Astrocyte of the spinal cord (primary cell): Measurements from ENCODE around the gene TMEM181.
"Not testable (repeated sequence)": the region's sequence is repeated elsewhere in the genome, so short reads cannot be mapped to it uniquely, and the experiment has no call there.

Experiments
- DNase-seq: peaks from one replicate; pipeline ENCODE4 v3.0.0; 2011; ENCODE audit warnings: low read depth, low spot score
- H3K4me3 ChIP-seq: 2 replicates; pipeline ENCODE4 v1.5.1; 2011; ENCODE audit warnings: low read depth, mild to moderate bottlenecking, low read length, moderate library complexity
- in situ Hi-C: cut with HindIII; loops from 2 replicates; pipeline ENCODE4 v1.10.0; 2017; ENCODE audit warnings: low sequenced_read_pairs
- TF ChIP-seq, protein P1 (sequence below): IDR thresholded peaks from 2 replicates; pipeline ENCODE4 v1.5.1; 2012; ENCODE audit warnings: low read depth, mild to moderate bottlenecking, low read length, inconsistent platforms

Gene TMEM181

DNA sequence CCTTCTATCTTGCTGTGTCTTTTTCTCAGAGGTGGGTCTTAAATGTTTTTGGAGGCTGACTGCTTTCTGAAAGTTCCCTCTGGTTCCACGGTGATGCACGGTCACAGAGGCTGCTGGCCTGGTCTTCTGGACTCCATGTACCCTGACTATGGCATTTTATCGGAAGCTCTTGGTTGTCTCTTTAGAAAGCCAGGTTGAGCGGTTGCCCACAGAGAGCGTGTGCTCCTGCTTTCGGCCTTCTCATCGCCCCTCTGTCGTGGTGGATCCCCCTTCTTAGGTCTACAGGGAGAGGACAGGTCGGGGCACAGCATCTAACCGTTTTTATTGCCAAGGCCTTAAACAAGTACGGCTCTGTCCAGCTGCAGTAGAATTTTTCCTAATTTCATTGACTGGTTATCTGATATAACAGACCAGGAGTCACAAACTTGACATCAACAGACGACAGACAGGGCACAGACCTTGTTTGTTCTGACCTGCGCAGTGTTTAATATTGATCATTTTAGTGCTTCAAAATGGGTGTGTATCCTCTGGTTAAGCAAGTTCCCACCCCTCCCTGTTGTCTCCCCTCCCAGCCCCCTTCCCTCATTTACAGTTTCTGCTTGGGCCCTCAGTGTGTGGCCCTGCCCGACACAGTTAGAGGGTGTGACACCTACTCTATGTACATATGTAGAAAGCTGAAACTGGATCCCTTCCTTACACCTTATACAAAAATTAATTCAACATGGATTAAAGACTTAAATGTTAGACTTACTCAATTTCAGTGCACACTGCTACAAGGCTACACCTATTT is 114.6 kb downstream of the TMEM181 start:
- H3K4me3 ChIP-seq = no peak overlapping the region
- no peak for DNase-seq
- in situ Hi-C loops = no loop called here
- TF ChIP-seq, protein P1, sequence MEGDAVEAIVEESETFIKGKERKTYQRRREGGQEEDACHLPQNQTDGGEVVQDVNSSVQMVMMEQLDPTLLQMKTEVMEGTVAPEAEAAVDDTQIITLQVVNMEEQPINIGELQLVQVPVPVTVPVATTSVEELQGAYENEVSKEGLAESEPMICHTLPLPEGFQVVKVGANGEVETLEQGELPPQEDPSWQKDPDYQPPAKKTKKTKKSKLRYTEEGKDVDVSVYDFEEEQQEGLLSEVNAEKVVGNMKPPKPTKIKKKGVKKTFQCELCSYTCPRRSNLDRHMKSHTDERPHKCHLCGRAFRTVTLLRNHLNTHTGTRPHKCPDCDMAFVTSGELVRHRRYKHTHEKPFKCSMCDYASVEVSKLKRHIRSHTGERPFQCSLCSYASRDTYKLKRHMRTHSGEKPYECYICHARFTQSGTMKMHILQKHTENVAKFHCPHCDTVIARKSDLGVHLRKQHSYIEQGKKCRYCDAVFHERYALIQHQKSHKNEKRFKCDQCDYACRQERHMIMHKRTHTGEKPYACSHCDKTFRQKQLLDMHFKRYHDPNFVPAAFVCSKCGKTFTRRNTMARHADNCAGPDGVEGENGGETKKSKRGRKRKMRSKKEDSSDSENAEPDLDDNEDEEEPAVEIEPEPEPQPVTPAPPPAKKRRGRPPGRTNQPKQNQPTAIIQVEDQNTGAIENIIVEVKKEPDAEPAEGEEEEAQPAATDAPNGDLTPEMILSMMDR = no peak

GRCh38 chr6:158677094-158677493 is 117.2 kb downstream of the TMEM181 start:
- DNase-seq, in situ Hi-C loops, H3K4me3 ChIP-seq: not testable (repeated sequence)

GRCh38 chr6:158677906-158678578 is 118.2 kb downstream of the TMEM181 start:
- no peak for DNase-seq
- TF ChIP-seq, protein P1 = no peak
- no peak overlapping the region for H3K4me3 ChIP-seq
- in situ Hi-C loops = no loop called here

DNA sequence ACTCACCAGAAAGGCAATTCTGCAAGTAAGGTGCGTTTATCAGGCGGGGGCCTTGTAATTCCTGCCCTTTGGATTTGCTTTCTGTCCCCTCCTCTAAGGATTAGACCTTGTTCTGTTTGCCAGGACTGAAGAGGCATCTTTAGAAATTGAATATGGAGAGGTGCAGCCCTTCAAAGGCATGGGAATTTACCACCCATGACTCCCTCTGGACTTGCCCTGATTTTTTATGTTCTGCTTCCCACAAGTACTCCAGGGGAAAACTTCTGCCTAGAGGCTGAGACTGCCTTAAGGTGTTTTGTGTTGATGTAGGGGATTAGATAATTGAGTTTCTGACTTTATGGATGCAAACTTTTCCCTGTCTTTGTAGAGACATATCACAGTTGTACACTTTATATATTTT is 120.1 kb downstream of the TMEM181 start:
- DNase-seq = no peak
- in situ Hi-C loops = no loop called here
- no peak overlapping the region for H3K4me3 ChIP-seq
- TF ChIP-seq, protein P1 = no peak

GRCh38 chr6:158680481-158680880 is 120.6 kb downstream of the TMEM181 start:
- TF ChIP-seq, protein P1 = no peak
- DNase-seq = no peak
- in situ Hi-C loops = no loop called here
- no peak overlapping the region for H3K4me3 ChIP-seq

DNA sequence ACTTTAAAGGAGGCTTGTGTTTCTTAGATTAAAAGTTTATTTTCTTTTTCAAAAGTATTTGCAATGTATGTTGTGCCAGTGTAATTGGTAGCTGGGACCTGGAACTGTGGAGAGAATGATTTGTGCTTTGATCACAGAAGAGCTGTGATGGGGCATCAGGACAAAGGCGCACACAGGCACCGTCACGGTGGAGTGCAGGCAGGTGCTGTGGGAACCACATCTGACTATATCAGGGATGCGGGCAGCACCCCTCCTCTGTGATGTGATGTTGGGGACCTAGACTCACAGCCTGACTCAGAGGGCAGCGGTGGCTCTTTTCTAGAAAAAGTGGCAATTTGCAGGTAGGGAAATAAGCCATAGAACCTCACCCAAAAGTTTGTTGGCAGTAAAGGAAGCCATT is 124.4 kb downstream of the TMEM181 start:
- no peak for DNase-seq
- in situ Hi-C loops = no loop called here
- TF ChIP-seq, protein P1 = no peak
- H3K4me3 ChIP-seq = no peak overlapping the region

DNA sequence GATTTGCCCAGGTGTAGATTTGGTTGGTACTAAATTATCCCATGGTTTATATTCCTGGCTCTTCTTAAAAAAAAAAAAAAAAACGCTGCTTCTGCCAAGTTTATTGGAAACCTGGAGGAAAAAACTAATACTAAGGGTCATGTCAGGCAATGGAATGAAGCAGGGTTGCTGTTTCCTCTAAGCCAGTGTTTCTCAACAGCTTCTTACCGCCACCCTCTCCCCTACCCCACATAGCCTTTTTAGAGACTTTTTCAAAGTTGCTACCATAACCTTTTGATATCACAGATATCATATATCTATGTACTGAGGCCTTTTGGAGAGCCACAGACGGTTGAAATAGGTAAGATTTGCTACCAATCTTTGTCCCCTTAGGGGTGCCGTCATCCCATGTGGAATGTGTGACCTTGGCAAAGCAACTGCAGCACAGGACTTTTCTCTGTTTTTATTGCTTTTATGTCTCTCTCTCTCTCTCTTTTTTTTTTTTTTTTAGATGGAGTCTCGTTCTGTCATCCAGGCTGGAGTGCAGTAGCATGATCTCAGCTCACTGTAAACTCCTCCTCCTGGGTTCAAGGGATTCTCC is 124.9 kb downstream of the TMEM181 start:
- TF ChIP-seq, protein P1 = no peak
- no peak overlapping the region for H3K4me3 ChIP-seq
- DNase-seq = no peak
- in situ Hi-C loops = no loop called here
